HG02970 (cell line): ENCODE measurements around the gene DNAH11.
"Not testable (repeated sequence)": the region's sequence is repeated elsewhere in the genome, so short reads cannot be mapped to it uniquely, and the experiment has no call there.

ENCODE experiments used
- ATAC-seq: cut with Tn5 transposase; IDR thresholded peaks from one replicate; pipeline ENCODE4 v1.9.1; 2021; ENCODE audit warnings: mild to moderate bottlenecking, moderate library complexity, moderate number of reproducible peaks; ENCODE audit not compliant: unreplicated experiment, low FRiP score

DNAH11 gene

DNA sequence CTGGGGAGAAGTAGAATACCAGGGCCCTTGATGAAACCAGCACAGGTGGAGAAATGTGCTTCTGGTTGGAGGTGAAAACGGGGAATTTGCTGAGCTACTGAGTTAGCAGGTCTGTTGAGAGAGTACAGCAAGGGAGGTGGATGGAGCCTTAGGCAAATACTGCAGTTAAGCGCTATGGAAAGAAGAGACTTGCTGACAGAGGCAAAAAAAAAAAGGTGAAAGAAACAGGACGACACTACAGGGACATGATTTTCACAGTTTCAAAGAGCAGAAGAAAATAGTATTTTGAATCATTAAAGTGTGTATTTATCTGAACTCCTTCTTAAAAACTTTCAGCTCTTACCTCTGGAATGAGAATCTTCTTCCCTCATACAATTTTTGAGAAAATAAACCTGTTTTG lies 159.5 kb downstream of the DNAH11 start:
- no peak for ATAC-seq

DNA sequence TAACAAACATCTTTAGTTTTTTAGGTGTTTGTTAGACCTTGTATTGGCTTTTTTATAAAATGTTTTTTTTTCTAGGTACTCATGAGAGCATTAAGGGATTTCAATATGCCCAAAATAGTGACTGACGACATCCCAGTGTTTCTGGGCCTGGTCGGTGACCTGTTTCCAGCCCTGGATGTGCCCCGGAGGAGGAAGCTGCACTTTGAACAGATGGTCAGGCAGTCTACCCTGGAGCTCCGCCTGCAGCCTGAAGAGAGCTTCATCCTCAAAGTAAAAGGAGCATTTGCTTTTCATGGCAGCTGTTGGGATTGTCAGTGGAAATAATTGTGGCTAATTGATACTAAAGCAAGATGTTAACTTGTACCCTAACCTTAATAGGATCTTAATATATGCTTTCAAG lies 161.5 kb downstream of the DNAH11 start:
- ATAC-seq, result no peak

DNA sequence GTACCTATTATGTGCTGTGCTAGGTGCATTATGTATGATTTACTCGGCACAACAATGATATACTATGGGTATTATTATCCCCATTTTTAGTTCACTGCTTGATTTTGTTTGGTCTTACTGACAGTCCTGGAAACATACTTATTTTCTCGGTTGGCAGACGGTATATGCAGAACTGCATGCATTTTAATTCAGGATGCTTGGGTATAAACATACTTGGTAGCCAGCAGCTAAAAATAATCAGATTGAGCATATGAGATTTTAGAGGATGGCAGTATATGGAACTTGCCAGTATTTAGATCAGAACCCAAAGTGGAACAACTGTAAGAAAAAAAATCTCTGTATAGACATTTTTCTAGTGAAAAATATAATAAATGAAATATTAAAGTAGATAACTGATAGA lies 163.3 kb downstream of the DNAH11 start:
- no peak for ATAC-seq

DNA sequence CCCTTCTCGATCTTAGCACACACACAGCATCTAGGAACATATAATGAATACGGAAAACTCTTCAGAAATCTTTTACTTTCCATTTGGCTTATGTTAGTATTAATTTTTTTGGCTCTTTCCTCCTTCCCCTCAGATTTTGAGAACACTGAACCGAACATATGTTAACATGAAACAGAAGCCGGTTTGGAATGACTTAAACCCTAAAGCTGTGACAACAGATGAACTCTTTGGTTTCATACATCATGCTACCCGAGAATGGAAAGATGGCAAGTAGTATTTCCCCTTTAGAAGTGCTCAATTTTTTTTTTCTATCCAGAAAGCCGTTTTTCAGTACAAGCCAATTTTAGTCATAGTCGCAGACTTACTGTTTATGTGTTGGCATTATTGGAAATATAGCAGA lies 164.7 kb downstream of the DNAH11 start:
- ATAC-seq, result no peak

DNA sequence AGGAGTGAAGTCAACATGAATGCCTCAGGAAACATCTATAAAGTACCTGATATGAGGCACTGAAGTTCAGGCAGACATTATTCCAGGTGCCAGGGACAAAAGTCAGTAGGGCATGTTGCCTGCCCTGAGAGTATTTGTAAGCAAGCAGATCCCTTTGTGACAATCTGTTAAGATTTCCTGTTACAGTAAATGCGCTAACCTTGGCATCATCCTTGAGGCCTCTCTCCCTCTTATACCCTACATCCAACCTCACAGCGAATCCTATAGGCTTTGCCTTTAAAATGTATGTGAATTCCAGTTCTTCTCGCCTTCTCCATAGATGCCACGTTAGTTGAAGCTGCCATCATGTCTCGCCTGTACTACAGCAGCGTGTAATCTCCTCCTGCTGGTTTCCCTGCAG lies 165.3 kb downstream of the DNAH11 start:
- ATAC-seq, result no peak

DNA sequence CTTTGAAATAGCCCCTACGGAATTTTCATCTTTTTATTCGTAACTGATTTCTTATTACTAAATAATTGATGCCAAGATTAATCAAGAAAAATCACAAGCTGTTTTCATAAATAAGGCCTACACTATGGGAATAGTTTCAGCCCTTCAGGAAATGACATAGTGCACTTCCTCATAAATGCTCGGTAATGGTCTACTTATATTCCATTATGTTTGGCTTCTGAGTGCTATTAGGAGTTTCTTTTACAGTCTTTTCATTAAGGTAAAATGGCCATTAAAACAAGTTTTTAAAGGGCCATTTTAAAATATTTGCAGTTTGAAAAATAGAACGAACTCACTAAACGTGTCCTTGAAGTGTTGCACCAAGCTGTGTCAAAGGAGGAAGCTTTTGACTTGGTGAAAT lies 174.5 kb downstream of the DNAH11 start:
- no peak for ATAC-seq

DNA sequence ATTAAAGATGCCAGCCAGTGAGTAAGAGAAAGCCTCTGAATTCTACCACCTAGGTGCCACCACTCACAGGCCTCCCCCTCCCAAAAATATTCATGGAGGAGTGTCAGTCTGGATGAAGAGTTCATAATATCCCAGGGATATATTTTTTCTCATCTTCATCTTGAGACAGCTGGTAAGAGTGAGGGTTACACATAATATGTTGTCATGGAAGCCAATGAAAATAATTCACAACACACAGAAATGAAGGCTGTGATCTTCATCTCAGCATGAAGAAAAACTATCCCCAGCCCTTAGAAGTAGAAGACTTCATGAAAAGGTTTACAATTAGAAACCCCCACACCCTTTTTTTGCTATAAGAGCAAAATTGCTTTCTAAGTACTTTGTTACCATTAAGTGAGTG lies 175.6 kb downstream of the DNAH11 start:
- no peak for ATAC-seq

DNA sequence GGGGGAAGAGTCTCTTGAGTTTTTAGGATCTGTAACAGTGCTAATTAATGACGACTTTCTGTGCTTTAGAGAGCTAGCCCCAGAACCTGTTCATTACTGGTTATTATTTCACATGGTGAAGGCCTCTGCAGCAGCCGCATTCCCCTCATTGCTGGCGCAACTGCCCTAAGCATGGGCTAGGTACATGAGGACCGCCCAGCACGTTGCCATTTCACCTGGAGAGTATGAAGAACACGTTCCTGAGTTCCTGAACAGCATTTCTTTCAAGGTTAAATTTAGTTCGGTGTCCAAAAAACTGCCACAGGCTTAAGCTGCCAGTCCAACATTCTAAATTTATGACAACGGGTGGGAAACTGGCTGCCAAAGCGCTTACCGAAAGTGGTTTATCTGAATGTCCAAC lies 177.0 kb downstream of the DNAH11 start:
- ATAC-seq, result no peak

DNA sequence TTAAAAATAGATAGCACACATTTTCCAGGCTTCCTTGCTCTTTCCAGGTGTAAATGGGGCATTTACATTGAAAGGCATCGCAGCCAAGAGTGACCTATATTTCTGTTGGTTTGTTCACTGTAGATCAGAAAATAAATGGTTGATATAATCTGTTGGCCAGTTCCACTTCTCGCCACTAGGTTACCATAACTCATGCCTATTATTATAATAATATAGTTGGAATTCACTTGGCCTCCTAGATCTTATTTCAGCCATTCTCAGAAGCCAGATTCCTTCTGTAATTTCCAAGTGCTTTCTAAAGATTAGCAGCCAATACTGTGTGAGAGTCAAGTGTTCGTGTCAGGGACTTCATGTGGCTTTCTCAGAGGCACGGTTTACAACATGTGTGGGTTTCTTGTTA lies 179.5 kb downstream of the DNAH11 start:
- no peak for ATAC-seq

DNA sequence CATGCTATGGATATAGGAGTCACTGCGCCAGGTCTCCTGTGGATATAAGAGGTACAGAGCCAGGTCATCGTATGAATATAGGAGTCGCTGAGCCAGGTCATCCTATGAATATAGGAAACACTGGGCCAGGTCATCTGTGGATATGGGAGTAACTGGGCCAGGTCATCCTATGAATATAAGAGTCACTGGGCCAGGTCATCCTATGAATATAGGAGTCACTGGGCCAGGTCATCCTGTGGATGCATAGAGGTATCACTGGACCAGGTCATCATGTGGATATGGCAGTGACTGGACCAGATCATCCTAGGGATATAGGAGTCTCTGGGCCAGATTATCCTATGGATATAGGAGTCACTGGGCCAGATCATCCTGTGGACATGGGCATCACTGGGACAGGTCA lies 181.7 kb downstream of the DNAH11 start:
- no peak for ATAC-seq

DNA sequence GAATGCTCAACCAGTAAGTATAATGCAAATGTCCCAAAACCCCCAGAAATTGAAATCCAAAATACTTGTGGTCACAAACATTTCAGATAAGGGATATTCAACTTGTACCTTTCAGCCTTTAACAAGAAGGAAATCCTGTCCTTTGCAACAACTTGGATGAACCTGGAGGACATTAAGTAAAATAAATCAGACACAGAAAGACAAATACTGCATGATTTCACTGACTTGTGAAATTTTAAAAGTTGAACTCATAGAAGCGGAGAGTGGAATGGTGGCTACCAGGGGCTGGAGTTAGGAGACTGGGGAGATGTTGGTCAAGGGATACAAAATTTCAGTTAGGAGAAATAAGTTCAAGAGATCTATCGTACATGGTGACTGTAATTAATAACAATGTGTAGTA lies 187.6 kb downstream of the DNAH11 start:
- ATAC-seq, result no peak

DNA sequence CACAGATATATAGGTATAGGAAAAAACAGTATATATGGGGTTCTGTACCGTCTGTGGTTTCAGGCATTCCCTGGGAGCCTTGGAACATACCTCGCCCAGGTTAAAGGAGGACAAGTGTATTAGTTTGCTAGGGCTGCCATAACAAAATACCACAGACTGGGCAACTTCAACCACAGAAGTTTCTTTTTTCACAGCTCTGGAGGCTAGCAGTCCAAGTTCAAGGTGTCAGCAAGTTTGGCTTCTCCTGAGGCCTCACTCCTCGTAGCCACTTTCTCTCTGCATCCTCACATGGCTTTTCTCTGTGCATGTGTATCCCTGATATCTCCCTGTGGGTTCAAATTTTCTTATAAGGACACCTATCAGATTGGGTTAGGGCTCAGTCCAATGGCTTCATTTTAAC lies 189.1 kb downstream of the DNAH11 start:
- no peak for ATAC-seq

DNA sequence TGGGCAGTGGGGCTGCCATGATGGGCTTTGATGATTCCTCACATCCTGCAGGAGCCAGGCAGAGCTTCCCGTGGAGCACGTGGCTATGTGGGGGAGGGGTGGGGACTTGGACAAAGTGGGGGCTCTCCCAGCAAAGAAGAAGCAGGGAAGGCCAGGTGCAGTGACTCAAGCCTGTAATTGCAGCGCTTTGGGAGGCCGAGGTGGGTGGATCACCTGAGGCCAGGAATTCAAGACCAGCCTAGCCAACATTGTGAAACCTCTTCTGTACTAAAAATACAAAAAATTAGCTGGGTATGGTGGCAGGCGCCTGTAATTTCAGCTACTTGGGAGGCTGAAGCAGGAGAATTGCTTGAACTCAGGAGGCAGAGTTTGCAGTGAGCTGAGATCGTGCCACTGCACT lies 190.1 kb downstream of the DNAH11 start:
- ATAC-seq, result not testable (repeated sequence)

DNA sequence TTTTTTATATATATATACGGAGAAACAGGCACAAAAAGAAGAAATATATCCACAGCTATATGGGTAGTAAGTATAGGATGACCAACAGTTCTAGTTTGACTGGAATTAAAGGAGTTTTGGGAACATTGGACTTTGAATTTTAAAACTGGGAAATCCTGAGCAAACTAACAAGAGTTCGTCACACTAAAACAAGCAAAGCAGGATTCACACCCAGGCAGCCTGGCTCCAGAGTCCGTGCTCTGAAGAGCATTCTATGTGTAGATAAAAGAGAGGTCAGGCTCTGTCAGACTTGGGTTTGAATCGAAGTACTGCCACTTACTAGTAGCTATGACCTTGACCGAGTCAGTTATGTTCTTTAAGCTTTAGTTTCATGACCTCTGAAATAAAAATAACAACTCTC lies 191.0 kb downstream of the DNAH11 start:
- ATAC-seq, result no peak

DNA sequence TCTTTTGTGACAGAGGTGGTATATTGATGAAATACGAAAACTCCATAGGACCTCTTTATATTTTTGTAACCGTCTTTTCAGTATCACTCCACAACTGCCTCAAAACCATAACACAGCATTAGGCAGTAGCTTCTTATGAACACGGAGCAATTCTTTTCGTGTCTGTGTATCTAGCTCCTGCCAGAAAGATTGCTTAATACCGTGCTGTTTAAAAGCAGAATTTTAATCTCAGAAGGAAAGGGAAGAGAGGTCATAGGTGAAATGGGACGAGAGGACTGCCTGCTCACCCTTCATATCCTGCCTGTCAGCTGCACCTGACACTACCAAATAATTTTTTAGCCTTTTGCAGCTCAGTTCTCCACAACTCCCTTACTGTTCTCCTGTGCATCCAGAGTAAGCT lies 200.7 kb downstream of the DNAH11 start:
- no peak for ATAC-seq

DNA sequence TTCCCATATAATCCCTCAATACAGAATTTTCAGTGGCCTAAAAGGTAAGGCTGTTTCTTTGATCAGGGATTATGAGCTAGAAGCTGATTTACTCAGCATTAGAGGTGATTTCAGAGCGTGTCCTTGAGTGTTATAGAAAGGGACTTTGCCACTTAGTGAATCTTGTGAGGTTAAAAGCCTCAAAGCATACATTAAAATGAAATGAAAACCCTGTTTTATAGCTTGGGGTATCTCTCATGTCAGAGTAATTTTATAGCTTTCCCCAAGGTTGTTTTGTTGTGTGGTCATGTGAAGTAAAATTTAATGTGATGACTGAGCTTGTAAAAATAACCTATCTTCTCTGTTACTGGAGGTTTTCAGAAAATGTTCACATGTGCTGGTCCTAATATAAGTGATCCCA lies 204.1 kb downstream of the DNAH11 start:
- no peak for ATAC-seq

DNA sequence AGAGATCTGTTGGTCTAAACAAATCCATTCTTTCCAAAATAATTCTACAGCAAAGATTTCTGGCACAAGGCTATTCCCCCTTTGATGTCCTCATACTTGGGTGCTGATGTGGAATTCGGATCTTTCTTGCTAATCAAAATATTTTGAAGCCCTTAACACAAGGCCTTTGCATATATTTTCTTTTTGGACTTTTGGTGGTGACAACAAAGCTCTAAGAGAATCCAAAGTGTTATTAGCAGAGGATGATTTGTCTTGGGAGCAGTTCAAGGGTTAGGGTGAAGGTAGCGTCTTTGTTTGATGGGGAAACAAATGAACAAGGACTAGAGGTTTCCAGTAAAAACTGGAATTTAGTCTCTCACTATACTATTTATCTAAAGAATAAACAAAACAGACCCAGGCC lies 205.0 kb downstream of the DNAH11 start:
- no peak for ATAC-seq

DNA sequence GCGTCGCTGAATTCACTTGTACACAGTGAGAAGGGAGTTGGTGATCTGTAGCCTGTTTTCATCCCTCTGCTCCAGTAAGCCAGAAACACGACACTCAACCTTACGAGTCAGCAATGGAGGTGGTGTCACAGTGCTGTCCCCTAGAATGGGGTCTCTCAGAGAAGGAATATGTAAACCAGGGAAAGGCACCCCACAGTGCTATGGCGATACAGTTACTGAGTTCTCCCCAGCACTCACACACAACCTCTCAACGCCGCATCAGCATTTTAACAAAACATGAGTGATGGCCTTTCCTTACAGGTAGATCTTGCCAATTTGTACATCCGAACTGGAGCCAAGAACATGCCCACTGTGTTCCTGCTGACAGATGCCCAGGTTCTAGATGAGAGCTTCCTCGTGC lies 206.5 kb downstream of the DNAH11 start:
- no peak for ATAC-seq

DNA sequence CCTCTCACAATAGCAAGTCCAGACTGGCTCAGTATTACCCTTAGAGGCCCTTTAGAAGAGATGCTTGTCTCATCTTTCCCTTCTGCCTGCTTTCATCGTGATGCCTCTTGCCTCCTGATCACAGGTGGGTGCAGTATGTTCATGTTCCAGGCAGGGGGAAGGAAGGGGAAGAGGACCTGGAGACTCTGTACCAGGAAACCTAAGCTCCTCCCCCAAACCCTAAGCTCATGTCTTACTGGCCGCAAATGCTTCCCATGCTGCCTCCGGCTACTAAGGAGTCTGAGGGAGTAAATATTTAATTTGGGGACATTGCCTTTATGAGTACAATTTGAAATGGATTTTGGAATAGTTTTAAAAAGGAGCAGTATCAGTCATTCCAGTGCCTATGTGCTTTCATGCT lies 210.2 kb downstream of the DNAH11 start:
- no peak for ATAC-seq

DNA sequence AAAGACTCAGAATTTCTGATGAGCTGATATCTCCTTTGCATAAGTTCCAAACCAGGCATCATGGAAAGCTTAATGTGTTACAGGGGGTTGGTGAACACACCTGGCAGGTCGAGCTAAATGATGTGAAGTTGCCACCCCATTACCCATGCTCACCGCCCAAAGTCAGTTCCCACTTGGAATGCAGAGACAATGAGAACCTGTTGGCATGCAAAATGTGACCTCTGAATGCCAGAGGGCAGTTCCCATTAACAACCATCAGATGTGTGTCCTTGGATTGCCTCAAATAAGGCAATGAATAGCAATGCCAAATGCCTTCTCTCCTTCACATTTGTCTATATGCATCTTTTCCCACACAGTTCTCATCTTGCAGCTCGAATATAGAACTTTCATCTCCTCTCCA lies 212.1 kb downstream of the DNAH11 start:
- ATAC-seq, result no peak

DNA sequence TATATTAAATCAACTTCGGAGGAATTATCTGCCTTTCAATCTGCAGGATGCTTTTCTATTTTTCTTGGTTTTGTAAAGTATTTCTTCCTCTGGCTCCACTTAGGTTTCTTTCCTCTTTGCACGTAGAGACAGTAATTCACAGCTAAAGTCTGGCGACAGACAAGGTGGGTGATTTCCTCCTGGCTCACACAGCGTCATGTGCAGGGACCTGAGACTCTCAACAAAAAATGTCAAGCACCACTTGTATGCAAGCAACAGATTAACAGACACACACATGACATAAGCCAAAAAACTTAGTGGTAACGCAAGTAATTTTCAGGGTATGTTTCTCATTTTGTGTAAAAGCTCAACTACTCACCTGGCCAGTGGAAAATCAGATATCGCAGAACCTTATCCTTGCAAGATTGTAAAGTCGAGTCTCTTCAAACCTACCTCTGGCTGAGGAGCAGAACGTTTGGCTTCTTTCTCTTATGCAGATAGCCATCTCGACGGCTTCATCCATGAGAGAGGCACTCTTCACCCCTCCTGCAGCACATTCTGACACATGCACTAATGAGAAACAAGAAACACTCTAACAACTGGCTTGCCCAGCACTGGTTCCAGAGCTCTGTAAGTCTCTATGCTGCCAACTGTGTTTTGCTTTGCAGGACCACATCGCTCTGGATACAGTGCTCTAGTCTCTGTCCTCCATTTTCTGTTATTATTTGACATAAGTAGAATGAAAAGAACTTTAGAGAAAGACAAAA lies 214.9 kb downstream of the DNAH11 start:
- no peak for ATAC-seq

DNA sequence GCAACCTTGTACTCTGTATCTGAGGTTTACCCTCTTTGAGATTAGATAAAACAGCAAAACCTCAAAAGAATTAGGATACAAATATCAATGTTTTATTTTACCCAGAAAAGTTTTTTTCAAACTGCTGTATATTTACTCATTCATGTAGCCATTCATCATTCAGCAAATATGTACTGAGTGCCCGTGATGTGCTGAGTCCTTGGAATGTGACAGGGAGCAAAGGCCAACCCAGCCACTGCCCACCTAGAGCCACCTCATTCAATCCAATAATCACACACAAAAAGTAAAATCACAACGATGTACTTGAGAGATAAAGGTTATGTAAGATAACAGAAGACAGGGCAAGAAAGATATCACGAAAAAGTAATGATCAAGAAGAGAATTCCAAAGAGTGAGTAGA lies 215.4 kb downstream of the DNAH11 start:
- ATAC-seq, result no peak

DNA sequence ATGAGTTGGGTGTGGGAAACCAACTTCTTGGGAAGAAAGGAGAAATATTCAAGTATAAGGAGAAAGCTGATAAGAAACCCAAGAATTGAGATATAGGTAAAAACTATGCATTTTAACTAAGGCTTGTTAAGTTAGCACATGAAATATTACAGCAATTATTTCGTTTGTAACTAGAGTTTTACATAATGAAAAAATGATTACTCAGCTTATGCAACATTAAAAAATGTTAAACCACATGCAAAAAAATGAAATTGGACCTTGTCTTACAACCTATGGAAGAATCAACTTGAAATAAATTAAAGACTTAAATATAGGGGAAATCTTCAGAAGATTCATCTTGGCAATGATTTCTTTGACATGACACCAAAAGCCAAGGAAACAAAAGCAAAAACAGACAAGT lies 219.6 kb downstream of the DNAH11 start:
- ATAC-seq, result no peak
